HepG2 (cell line): ENCODE measurements around the gene SLIT1.

Experiments used
- CTCF ChIP-seq: sonication (generic); formaldehyde crosslinking; IDR thresholded peaks from 2 replicates; pipeline ENCODE4 v1.5.0; 2020; ENCODE audit warnings: mild to moderate bottlenecking, missing genetic modification reagents, moderate library complexity
- KAT7 ChIP-seq: IDR thresholded peaks from 2 replicates; pipeline ENCODE4 v1.6.1; 2018; ENCODE audit warnings: borderline replicate concordance, missing compliant biosample characterization
- PBX2 ChIP-seq: IDR thresholded peaks from 2 replicates; pipeline ENCODE4 v1.6.1; 2016; ENCODE audit warnings: control low read depth
- POLR2A ChIP-seq, 2 experiments: IDR thresholded peaks; 2 replicates each; pipeline ENCODE4 v1.6.1; 2011; ENCODE audit warnings: low read depth in 2 of 2, low read length in 2 of 2, mild to moderate bottlenecking in 1 of 2, moderate library complexity in 1 of 2; ENCODE audit not compliant: insufficient read depth in 1 of 2
- TARDBP ChIP-seq: sonication (generic); formaldehyde crosslinking; IDR thresholded peaks from 2 replicates; pipeline ENCODE4 v1.8.0; 2022; ENCODE audit warnings: mild to moderate bottlenecking, missing genetic modification reagents
- TRIM24 ChIP-seq: sonication (generic); formaldehyde crosslinking; IDR thresholded peaks from 2 replicates; pipeline ENCODE4 v1.8.0; 2022; ENCODE audit warnings: mild to moderate bottlenecking, missing genetic modification reagents
- YY1 ChIP-seq: IDR thresholded peaks from 2 replicates; pipeline ENCODE4 v1.6.1; 2011; ENCODE audit warnings: low read length, low read depth, moderate library complexity, mild to moderate bottlenecking; ENCODE audit not compliant: insufficient read depth, insufficient replicate concordance
- ZBTB33 ChIP-seq: sonication (generic); formaldehyde crosslinking; IDR thresholded peaks from 2 replicates; pipeline ENCODE4 v1.4.0; 2020; ENCODE audit warnings: missing genetic modification reagents
- ZFP36L2 ChIP-seq: sonication (generic); formaldehyde crosslinking; IDR thresholded peaks from 2 replicates; pipeline ENCODE4 v1.4.0; 2020; ENCODE audit warnings: missing genetic modification reagents
- ZIK1 ChIP-seq: sonication (generic); formaldehyde crosslinking; IDR thresholded peaks from 2 replicates; pipeline ENCODE4 v1.5.0; 2020; ENCODE audit warnings: mild to moderate bottlenecking, low read depth, missing genetic modification reagents, borderline replicate concordance
- ZNF121 ChIP-seq: sonication (generic); formaldehyde crosslinking; IDR thresholded peaks from 2 replicates; pipeline ENCODE4 v1.5.0; 2020; ENCODE audit warnings: mild to moderate bottlenecking, missing genetic modification reagents
- ZNF251 ChIP-seq: sonication (generic); formaldehyde crosslinking; IDR thresholded peaks from 2 replicates; pipeline ENCODE4 v1.9.0; 2021; ENCODE audit warnings: mild to moderate bottlenecking, missing genetic modification reagents
- ZNF609 ChIP-seq: sonication (generic); formaldehyde crosslinking; IDR thresholded peaks from 2 replicates; pipeline ENCODE4 v1.4.0; 2020; ENCODE audit warnings: mild to moderate bottlenecking, missing genetic modification reagents, borderline replicate concordance
- ZNF746 ChIP-seq: sonication (generic); formaldehyde crosslinking; IDR thresholded peaks from 2 replicates; pipeline ENCODE4 v1.8.0; 2022; ENCODE audit warnings: mild to moderate bottlenecking, missing genetic modification reagents

- TF ChIP-seq ZNF746 (CRISPR knock-in tag) (no peak), ZNF609 (CRISPR knock-in tag) (no peak), YY1 (no peak), PBX2 (CRISPR knock-in tag) (no peak), ZBTB33 (CRISPR knock-in tag) (no peak), CTCF (CRISPR knock-in tag) (no peak), TARDBP (CRISPR knock-in tag) (no peak), ZIK1 (CRISPR knock-in tag) (no peak), ZNF121 (CRISPR knock-in tag) (no peak), TRIM24 (CRISPR knock-in tag) (no peak), ZNF251 (CRISPR knock-in tag) (no peak), POLR2A (IDR thresholded peaks at IDR 0.05; ENCODE audit: insufficient read depth in 1 of 2, low read depth in 2 of 2, low read length in 2 of 2) (no peak), ZFP36L2 (CRISPR knock-in tag) (no peak), KAT7 (CRISPR knock-in tag) (no peak)
These were observed 43.0 kb upstream of the SLIT1 start for GRCh38 chr10:97228775-97229157.
